ENCODE results near the gene TPM1. TPM values are rescaled to one million over a fixed set of nuclear protein-coding genes. Genes with fewer than 3 reads are reported as not detected.

The TPM1 gene
- total and polyA plus RNA-seq, 5 donors = 6,360 to 10,076 (median 7,709) TPM

DNA sequence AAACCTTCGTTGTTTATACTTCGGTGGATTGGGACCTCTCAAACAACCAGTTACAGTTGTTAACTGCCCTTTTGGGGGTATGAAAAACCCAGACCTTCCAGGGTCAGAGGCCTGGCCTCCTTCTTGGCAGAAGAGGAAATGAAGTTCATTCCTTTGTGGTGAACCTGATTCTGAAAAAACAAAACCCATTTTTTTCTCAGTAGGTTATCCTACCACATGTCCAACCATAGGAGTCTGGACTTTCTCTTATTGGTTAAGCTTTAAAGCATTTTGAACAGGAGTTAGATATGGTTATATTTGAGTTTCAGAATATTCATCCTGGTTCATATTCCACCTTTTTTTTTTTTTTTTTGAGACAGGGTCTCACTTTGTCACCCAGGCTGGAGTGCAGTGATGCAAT is 71.9 kb downstream of the TPM1 start:
- Histone ChIP-seq H3K9me3 (ENCODE audit: control insufficient read depth, low read length) (no peaks in the 10 kb centered on the region), H3K4me3 (ENCODE audit: low read length) (no peak overlapping the region), H3K27me3 (ENCODE audit: control insufficient read depth, insufficient read depth) (no peaks in the 10 kb centered on the region), H3K27ac (ENCODE audit: low read length) (no peak overlapping the region), H3K4me1 (ENCODE audit: control insufficient read depth, insufficient read depth, low read length) (no peaks in the 10 kb centered on the region)
- DNase-seq (no peak), ATAC-seq (no peak)
- WGBS = 72% methylated on average over 2 of the region's 2 CpGs
- intact Hi-C loops (cut with DNase I) = no loop called here

Other genes starting within 250 kb of the TPM1 start
- gene LACTB, start 79.1 kb downstream of the TPM1 start, total RNA-seq = 10 to 100 TPM; 15.1 to 15.9 (median 15.8) TPM
- gene LACTB, start 79.1 kb downstream of the TPM1 start, polyA plus RNA-seq = 23.4 TPM
- gene RPS27L, start 114.7 kb downstream of the TPM1 start, total RNA-seq = 100 to 1,000 TPM; 142 to 188 (median 159) TPM
- 183 TPM for gene RPS27L, start 114.7 kb downstream of the TPM1 start, polyA plus RNA-seq
- 10 to 100 TPM; 16.1 to 21.5 (median 19.3) TPM for gene RAB8B, start 146.9 kb downstream of the TPM1 start, total RNA-seq
- gene RAB8B, start 146.9 kb downstream of the TPM1 start, polyA plus RNA-seq = 7.2 TPM
- gene APH1B, start 234.9 kb downstream of the TPM1 start, total RNA-seq = 10 to 100 TPM; 10.4 to 13.4 (median 10.9) TPM
- 6.0 TPM for gene APH1B, start 234.9 kb downstream of the TPM1 start, polyA plus RNA-seq

All from right cardiac atrium (tissue), 5 donors.